GM18909 (cell line): ENCODE results near the gene SF3B5.
"Not testable (repeated sequence)": the region's sequence is repeated elsewhere in the genome, so short reads cannot be mapped to it uniquely, and the experiment has no call there.

ENCODE experiments used
- ATAC-seq: cut with Tn5 transposase; IDR thresholded peaks from one replicate; pipeline ENCODE4 v1.9.1; 2021; ENCODE audit warnings: mild to moderate bottlenecking; ENCODE audit not compliant: unreplicated experiment, poor library complexity

The SF3B5 gene

GRCh38 chr6:144064402-144065212 lies 30.8 kb downstream of the SF3B5 start:
- peak; percentile 15 for ATAC-seq

DNA sequence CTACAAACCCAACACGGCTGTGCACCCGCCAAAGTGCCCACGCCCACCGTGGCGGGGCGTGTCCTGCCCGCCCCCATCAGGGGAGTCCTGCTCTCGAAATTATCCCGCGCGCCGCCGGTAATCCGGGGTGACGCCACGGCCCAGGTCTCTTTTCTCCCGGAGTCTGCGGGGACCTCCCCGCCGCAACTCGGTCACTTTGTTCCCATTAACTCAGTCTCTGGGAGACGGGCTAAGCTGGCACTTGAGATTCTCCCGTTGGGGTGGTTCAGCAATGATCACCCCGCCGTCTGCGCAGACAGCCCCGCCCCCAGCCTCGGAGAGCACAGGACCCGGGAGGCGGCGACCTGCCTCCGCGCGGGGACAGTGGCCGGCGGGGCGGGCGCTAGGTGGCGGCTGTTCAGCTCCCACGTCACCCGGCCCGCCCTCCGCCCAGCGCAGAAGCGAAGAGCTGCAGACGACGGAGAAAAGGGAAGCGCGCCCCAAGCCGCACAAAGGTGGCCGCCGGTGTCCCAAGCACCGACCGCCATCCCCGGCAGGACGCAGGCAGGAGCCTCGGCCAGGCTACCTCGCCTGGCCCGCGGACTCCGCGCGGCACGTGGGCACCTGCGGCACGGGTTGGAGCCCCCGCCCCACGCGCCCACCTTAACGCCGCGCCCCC lies 31.5 kb downstream of the SF3B5 start:
- peak; percentile 85 for ATAC-seq

DNA sequence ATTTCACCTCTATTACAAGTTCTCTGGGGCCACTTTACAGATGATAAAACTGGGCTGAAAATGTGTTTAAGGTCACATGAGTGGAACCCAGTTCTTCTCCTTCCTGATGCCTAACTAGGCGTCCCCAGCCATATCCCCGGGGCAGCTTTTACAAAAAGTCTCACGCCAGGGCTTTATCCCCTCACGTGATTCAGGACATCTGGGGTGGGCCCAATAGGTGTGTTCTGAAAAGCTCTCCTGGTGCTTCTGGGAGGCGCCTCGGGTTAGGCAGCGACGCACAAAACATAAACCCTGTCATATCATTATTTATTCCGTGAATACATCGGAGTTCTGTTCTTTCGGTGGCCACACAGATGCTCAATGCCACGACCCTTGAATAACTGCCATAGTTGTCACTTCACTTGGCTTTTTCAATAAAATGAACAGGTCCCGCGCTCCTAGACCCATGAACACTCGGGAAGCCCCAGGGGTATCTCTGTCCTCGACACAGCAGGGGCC lies 32.1 kb downstream of the SF3B5 start:
- ATAC-seq, result peak; percentile 4

DNA sequence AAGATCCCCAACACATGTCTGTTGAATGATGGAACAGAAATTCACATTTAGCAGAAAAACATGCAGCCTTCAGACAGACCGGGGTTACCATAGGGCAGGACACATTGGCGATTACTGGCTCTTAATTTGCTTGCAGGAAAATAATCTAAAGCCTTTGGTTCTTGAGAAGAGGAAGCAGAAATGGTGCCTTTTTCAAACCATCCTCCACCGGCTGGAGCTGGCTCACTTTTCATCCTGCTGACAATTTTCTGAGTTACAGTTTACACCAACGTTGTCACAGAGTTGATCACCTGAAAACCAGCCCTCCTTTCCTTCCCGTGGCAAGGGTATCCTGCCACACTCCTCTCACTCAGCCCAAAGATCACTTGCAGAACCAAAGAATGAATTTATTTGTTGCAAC lies 32.6 kb downstream of the SF3B5 start:
- ATAC-seq, result no peak

DNA sequence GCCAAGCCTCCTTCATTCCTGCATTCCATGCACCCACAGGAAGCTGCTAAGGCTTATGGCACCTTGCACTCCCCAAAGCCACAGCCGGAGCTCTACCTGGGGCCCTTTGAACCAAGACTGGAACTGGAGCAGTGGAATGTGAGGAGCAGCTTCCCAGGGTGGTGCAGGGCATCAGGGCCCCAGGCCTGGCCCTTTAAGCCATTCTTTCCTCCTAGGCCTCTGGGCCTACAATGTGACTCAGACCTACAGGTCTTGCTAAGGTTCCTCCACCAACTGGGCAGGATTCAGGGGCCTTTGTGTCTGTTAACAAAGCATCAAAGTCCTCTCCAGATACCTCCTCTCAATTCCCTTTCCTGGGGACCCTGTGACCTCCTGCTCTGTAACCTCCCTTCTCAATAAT lies 36.2 kb downstream of the SF3B5 start:
- ATAC-seq, result no peak

GRCh38 chr6:144055121-144055931 lies 40.0 kb downstream of the SF3B5 start:
- peak; percentile 86 for ATAC-seq

GRCh38 chr6:144053601-144054000 lies 41.8 kb downstream of the SF3B5 start:
- ATAC-seq, result no peak

- ATAC-seq, result no peak
Measured at GRCh38 chr6:144052488-144052887, 42.9 kb downstream of the SF3B5 start.

DNA sequence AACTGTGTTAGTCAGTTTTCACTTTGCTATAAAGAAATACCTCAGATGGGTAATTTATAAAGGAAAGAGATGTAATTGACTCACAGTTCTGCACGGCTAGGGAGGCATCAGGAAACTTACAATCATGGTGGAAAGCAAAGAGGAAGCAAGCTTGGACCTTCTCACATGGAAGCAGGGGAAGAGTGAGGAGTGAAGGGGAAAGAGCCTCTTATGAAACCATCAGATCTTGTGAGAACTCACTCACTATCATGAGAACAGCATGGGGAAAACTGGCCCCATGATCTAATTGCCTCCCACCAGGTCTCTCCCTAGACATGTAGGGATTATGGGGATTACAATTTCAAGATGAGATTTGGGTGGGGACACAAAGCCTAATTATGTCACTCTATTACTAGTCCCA lies 46.0 kb downstream of the SF3B5 start:
- ATAC-seq, result no peak

DNA sequence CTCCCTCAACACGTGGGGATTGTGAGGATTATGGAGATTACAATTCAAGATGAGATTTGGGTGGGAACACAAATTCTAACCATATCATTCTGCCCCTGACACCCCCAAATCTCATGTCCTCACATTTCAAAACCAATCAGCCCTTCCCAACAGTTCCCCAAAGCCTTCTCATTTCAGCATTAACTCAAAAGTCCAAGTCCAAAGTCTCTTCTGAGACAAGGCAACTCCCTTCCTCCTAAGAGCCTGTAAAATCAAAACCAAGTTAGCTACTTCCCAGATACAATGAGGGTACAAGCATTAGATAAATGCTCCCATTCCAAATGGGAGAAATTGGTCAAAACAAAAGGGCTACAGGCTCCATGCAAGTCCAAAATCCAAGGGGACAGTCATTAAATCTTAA lies 47.7 kb downstream of the SF3B5 start:
- ATAC-seq, result no peak

- not testable (repeated sequence) for ATAC-seq
Measured at GRCh38 chr6:144046672-144047071, 48.7 kb downstream of the SF3B5 start.

DNA sequence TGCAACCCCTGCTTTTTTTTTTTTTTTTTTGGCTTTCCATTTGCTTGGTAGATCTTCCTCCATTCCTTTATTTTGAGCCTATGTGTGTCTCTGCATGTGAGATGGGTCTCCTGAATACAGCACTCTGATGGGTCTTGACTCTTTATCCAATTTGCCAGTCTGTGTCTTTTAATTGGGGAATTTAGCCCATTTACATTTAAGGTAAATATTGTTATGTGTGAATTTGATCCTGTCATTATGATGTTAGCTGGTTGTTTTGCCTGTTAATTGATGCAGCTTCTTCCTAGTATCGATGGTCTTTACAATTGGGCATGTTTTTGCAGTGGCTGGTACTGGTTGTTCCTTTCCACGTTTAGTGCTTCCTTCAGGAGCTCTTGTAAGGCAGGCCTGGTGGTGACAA lies 50.4 kb downstream of the SF3B5 start:
- not testable (repeated sequence) for ATAC-seq
